Thoracic aorta (tissue), 2 donors: ENCODE measurements around the gene KHDRBS1. TPM values are rescaled to one million over a fixed set of nuclear protein-coding genes. Genes with fewer than 3 reads are reported as not detected.

Source experiments
- ATAC-seq: fragments of 150-250 bp; one replicate; pipeline ENCODE4 v1.8.0; 2017; ENCODE audit warnings: low read depth; ENCODE audit not compliant: insufficient number of reproducible peaks, low FRiP score
- DNase-seq: peaks from one replicate; pipeline ENCODE4 v3.0.0-alpha.2; 2020; ENCODE audit warnings: low spot score
- H3K27ac ChIP-seq, 2 donors: fragments of 200-600 bp; sonication (generic); 1 replicate in 1 of 2; 2 replicates in 1 of 2; pipeline ENCODE4 v1.5.1; 2016; ENCODE audit warnings: mild to moderate bottlenecking in 2 of 2, moderate library complexity in 2 of 2
- H3K27me3 ChIP-seq: fragments of 200-600 bp; sonication (generic); replicated peaks from 2 replicates; pipeline ENCODE4 v1.6.0; 2016; ENCODE audit warnings: mild to moderate bottlenecking; ENCODE audit not compliant: insufficient read depth
- H3K36me3 ChIP-seq: fragments of 200-600 bp; sonication (generic); one replicate; pipeline ENCODE4 v1.5.1; 2016
- H3K4me1 ChIP-seq, 2 donors: fragments of 200-600 bp; sonication (generic); 1 replicate in 1 of 2; 2 replicates in 1 of 2; pipeline versions ENCODE4 v1.5.1 to v1.6.0; 2016; ENCODE audit warnings: low read depth in 2 of 2, mild to moderate bottlenecking in 1 of 2; ENCODE audit not compliant: control insufficient read depth in 1 of 2
- H3K4me3 ChIP-seq: fragments of 200-600 bp; sonication (generic); 2 replicates; pipeline ENCODE4 v1.5.1; 2016; ENCODE audit warnings: mild to moderate bottlenecking
- H3K9me3 ChIP-seq: fragments of 200-600 bp; sonication (generic); 2 replicates; pipeline ENCODE4 v1.5.1; 2016
- total RNA-seq, 2 donors: library from RNA; depleted of rRNA; stranded (reverse); fragments of >200 nt; gene quantifications; one replicate each; pipeline versions ENCODE4 v1.1.0 to v1.2.3, GENCODE V29; 2016
- TF ChIP-seq, protein P1 (sequence below): fragments of 200-600 bp; sonication (generic); IDR thresholded peaks from one replicate; pipeline ENCODE4 v1.5.1; 2019; ENCODE audit warnings: antibody characterized with exemption

Gene KHDRBS1
- total RNA-seq, 2 donors from 2014 or later: 45.5 to 82.6 TPM

DNA sequence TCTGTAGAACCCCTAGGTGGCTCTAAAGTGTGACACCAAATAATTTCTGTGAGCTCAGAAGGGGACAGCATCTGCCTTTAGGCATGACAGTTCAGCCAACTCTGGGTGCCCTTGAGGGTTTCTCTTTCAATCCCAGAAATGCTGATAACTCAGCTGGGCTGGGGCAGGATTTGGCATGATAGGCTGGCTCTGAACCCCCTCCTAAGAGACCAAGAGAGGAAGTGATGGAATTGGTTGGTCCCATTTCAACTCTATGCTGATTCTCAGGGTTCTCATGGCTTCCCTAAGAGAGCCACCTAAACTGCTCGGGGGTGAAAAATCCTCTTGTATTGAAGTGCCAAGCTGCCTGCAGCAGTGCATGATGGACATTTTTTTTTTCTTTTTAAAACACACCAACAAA lies 30.6 kb downstream of the KHDRBS1 start:
- H3K27me3 ChIP-seq: no peaks in the 10 kb centered on the region
- H3K9me3 ChIP-seq: no peaks in the 10 kb centered on the region
- no peak overlapping the region for H3K27ac ChIP-seq
- TF ChIP-seq, protein P1, sequence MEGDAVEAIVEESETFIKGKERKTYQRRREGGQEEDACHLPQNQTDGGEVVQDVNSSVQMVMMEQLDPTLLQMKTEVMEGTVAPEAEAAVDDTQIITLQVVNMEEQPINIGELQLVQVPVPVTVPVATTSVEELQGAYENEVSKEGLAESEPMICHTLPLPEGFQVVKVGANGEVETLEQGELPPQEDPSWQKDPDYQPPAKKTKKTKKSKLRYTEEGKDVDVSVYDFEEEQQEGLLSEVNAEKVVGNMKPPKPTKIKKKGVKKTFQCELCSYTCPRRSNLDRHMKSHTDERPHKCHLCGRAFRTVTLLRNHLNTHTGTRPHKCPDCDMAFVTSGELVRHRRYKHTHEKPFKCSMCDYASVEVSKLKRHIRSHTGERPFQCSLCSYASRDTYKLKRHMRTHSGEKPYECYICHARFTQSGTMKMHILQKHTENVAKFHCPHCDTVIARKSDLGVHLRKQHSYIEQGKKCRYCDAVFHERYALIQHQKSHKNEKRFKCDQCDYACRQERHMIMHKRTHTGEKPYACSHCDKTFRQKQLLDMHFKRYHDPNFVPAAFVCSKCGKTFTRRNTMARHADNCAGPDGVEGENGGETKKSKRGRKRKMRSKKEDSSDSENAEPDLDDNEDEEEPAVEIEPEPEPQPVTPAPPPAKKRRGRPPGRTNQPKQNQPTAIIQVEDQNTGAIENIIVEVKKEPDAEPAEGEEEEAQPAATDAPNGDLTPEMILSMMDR: no peak
- peaks cover 69% of the 10 kb centered on the region for H3K36me3 ChIP-seq
- ATAC-seq: no peak
- DNase-seq: no peak
- no peaks in the 10 kb centered on the region for H3K4me1 ChIP-seq
- no peak overlapping the region for H3K4me3 ChIP-seq

GRCh38 chr1:32045772-32046171 lies 32.1 kb downstream of the KHDRBS1 start:
- no peak for DNase-seq
- ATAC-seq: no peak
- no peaks in the 10 kb centered on the region for H3K9me3 ChIP-seq
- H3K4me1 ChIP-seq: no peaks in the 10 kb centered on the region
- TF ChIP-seq, protein P1: no peak
- no peak overlapping the region for H3K4me3 ChIP-seq
- H3K27ac ChIP-seq: no peak overlapping the region
- H3K36me3 ChIP-seq: peaks cover 55% of the 10 kb centered on the region
- H3K27me3 ChIP-seq: no peaks in the 10 kb centered on the region

GRCh38 chr1:32047701-32048100 lies 34.0 kb downstream of the KHDRBS1 start:
- H3K4me1 ChIP-seq: no peaks in the 10 kb centered on the region
- ATAC-seq: no peak
- no peaks in the 10 kb centered on the region for H3K9me3 ChIP-seq
- H3K27ac ChIP-seq: no peak overlapping the region
- DNase-seq: no peak
- H3K27me3 ChIP-seq: no peaks in the 10 kb centered on the region
- TF ChIP-seq, protein P1: no peak
- no peak overlapping the region for H3K4me3 ChIP-seq
- H3K36me3 ChIP-seq: peaks cover 40% of the 10 kb centered on the region

- TF ChIP-seq, protein P1: no peak
- Histone ChIP-seq H3K4me1 (no peaks in the 10 kb centered on the region), H3K27me3 (no peaks in the 10 kb centered on the region), H3K36me3 (peaks cover 41% of the 10 kb centered on the region), H3K9me3 (no peaks in the 10 kb centered on the region), H3K4me3 (no peak overlapping the region), H3K27ac (no peak overlapping the region)
- DNase-seq (no peak), ATAC-seq (no peak)
These were observed 34.8 kb downstream of the KHDRBS1 start for GRCh38 chr1:32048440-32048839.

GRCh38 chr1:32051706-32052105 lies 38.0 kb downstream of the KHDRBS1 start:
- H3K9me3 ChIP-seq: no peaks in the 10 kb centered on the region
- peaks cover 49% of the 10 kb centered on the region for H3K36me3 ChIP-seq
- DNase-seq (no peak), ATAC-seq (no peak)
- TF ChIP-seq, protein P1: no peak
- no peak overlapping the region for H3K4me3 ChIP-seq
- no peak overlapping the region for H3K27ac ChIP-seq
- H3K4me1 ChIP-seq: no peaks in the 10 kb centered on the region
- no peaks in the 10 kb centered on the region for H3K27me3 ChIP-seq
